ENCODE measurements around the gene POLE. TPM values are rescaled to one million over a fixed set of nuclear protein-coding genes. Genes with fewer than 3 reads are reported as not detected.

The POLE gene, protein sequence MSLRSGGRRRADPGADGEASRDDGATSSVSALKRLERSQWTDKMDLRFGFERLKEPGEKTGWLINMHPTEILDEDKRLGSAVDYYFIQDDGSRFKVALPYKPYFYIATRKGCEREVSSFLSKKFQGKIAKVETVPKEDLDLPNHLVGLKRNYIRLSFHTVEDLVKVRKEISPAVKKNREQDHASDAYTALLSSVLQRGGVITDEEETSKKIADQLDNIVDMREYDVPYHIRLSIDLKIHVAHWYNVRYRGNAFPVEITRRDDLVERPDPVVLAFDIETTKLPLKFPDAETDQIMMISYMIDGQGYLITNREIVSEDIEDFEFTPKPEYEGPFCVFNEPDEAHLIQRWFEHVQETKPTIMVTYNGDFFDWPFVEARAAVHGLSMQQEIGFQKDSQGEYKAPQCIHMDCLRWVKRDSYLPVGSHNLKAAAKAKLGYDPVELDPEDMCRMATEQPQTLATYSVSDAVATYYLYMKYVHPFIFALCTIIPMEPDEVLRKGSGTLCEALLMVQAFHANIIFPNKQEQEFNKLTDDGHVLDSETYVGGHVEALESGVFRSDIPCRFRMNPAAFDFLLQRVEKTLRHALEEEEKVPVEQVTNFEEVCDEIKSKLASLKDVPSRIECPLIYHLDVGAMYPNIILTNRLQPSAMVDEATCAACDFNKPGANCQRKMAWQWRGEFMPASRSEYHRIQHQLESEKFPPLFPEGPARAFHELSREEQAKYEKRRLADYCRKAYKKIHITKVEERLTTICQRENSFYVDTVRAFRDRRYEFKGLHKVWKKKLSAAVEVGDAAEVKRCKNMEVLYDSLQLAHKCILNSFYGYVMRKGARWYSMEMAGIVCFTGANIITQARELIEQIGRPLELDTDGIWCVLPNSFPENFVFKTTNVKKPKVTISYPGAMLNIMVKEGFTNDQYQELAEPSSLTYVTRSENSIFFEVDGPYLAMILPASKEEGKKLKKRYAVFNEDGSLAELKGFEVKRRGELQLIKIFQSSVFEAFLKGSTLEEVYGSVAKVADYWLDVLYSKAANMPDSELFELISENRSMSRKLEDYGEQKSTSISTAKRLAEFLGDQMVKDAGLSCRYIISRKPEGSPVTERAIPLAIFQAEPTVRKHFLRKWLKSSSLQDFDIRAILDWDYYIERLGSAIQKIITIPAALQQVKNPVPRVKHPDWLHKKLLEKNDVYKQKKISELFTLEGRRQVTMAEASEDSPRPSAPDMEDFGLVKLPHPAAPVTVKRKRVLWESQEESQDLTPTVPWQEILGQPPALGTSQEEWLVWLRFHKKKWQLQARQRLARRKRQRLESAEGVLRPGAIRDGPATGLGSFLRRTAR (N-terminal part only)
- polyA plus RNA-seq (ENCODE audit: insufficient read depth in 1 of 5, insufficient read length in 5 of 5, low replicate concordance in 1 of 5), result 10 to 100 TPM; 43.0 to 56.1 (median 50.5) TPM
- long read RNA-seq, donor 1, partial matches to known transcripts, result 315 of 329 reads
- long read RNA-seq, donor 1, other reads (novel, unspliced or antisense), result 12 of 329 reads
- long read RNA-seq, donor 2, full-length matches to known transcripts, result 2 of 2 reads
- long read RNA-seq, donor 2, partial matches to known transcripts, result 0 of 2 reads
- long read RNA-seq, donor 2, other reads (novel, unspliced or antisense), result 0 of 2 reads
- long read RNA-seq, donor 3, partial matches to known transcripts, result 0 of 2 reads
- long read RNA-seq, donor 3, other reads (novel, unspliced or antisense), result 0 of 2 reads
- long read RNA-seq, donor 4, partial matches to known transcripts, result 99 of 124 reads
- long read RNA-seq, donor 4, other reads (novel, unspliced or antisense), result 25 of 124 reads
- long read RNA-seq, donor 5, partial matches to known transcripts, result 270 of 271 reads
- long read RNA-seq, donor 5, other reads (novel, unspliced or antisense), result 0 of 271 reads
- long read RNA-seq, donor 6, partial matches to known transcripts, result 0 of 3 reads
- long read RNA-seq, donor 6, other reads (novel, unspliced or antisense), result 0 of 3 reads
- long read RNA-seq, donor 7, partial matches to known transcripts, result 119 of 132 reads
- long read RNA-seq, donor 7, other reads (novel, unspliced or antisense), result 10 of 132 reads
- long read RNA-seq, donor 8, full-length matches to known transcripts, result 1 of 114 reads
- long read RNA-seq, donor 8, partial matches to known transcripts, result 113 of 114 reads
- long read RNA-seq, donor 8, other reads (novel, unspliced or antisense), result 0 of 114 reads

DNA sequence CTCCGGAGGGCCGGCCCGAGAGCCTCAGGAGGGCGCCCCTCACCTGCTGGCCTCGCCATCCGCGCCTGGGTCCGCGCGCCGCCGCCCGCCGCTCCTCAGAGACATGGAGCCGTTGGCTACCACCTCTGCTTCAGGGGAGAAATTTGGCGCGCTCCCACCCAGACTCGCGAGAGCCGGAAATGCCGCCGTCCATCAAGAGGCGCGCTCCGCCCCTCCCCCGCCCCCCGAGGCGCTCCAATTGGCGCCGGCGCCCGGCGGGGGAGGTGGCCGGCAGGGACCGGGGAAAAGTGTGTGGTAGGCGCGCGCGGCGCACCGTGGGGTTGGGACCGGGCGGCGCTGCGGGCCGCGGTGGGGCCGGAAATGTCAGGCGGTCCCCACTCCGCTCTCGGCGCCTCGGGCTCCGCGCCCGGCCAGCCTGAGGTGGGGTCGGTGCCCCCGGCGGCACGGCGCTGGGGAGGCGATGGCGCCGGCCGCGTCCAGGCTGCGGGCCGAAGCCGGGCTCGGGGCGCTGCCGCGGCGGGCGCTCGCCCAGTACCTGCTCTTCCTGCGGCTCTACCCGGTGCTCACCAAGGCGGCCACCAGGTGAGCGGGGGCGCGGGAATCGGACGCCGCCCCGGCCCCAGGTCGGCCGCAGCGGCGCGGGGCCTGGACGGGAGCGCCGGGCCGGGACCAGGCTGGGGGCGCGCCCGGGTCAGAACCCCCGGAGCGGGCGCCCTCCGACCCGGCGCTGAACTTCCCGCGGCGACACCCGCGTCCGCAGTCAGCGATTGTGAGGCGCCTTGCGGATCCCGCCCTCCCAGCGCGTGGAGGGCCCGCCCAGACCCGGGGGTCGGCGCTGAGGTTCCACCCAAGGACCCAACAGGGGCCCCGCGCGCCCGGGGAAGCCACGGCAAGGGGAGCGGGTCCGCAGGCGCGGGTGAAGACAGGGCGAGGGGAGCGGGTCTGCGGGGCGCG lies at the start of gene POLE, which contains the start of gene PXMP2:
POLE (minus strand) TSS at position 132 of the 954 bp plus-strand sequence; CDS start at position 105, 27 bp downstream.
PXMP2 (plus strand) TSS at position 377 of the 954 bp plus-strand sequence; CDS start at position 461, 84 bp downstream.
- DNase-seq, result peak; percentile 97 to 98

DNA sequence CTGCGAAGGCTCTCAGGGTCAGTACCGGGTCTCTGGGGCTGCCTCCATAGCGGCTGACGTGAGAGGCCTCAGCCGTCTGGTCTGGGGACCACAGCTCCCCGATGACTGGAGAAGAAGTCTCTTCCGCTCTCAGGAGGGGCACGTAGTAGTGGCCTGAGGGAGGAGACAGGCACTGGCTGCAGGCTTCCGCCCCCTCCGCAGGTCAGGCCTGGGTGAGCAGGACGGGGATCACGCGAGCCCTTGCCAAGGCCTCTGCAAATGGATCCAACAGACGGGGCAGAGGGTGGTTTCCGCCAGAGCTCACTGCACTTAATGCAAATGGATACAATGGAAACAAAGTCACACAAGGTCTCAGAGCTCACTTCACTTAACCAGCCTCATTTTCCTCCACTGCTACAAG lies 49.8 kb upstream of the POLE start:
- no peak for DNase-seq

- no peak for DNase-seq
Measured at GRCh38 chr12:132736378-132736777, 49.2 kb upstream of the POLE start.

DNA sequence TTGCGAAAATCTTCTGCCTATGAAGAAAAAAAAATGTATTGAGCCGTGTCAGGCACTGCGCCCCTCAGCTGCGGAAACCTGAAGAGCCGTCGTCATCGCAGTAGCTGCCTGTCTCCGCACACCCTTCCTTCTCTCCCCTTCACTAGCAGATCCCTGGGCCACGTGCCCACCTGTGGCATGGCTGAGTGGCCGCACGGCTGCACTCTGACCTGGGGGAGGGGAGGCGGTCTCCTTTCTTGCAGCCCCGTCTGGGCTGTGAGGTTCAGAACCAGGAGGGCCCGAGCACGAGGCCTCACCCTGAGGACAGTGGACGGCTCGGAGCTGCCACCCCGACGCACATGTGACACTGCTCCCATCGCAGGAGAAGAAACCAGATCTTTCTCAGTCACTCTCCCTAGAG lies 48.4 kb upstream of the POLE start:
- DNase-seq, result no peak

DNA sequence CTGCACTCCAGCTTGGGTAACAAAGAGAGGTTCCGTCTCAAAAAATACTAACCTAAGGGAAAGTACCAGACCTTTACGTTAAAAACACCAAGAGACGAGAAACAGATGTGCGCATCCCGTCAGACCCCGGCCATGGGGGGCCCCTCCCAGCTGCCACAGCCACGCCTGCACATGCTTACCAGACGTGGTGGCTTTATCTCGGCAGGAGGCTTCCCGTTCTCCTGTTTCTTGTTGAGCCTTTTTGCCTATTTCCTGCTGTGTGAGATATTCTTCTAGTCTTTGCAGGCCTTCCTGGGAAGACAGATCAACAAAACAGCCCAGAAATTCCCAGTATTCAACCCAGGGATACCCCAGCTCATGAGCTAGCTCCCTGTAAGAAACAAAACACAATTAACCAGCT lies 47.1 kb upstream of the POLE start:
- no peak for DNase-seq

DNA sequence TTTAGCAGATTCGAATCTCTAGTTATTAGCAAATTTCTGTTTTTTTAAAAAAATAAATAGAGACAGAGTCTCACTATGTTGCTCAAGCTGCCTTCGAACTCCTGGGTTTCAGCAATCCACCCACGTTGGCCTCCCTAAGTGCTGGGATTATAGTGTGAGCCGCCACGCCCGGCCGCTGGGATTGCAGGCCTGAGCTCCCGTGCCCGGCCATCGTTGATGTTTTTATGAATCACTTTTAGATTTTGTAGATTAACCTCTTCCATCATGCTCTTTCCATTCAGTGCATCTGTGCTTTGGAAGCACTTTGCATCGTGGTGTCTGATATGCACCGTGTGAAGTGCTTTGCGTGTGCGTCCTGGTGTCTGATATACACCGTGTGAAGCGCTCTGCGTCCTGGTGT lies 44.4 kb upstream of the POLE start:
- DNase-seq, result no peak

GRCh38 chr12:132730353-132730752 lies 43.2 kb upstream of the POLE start:
- DNase-seq, result no peak

DNA sequence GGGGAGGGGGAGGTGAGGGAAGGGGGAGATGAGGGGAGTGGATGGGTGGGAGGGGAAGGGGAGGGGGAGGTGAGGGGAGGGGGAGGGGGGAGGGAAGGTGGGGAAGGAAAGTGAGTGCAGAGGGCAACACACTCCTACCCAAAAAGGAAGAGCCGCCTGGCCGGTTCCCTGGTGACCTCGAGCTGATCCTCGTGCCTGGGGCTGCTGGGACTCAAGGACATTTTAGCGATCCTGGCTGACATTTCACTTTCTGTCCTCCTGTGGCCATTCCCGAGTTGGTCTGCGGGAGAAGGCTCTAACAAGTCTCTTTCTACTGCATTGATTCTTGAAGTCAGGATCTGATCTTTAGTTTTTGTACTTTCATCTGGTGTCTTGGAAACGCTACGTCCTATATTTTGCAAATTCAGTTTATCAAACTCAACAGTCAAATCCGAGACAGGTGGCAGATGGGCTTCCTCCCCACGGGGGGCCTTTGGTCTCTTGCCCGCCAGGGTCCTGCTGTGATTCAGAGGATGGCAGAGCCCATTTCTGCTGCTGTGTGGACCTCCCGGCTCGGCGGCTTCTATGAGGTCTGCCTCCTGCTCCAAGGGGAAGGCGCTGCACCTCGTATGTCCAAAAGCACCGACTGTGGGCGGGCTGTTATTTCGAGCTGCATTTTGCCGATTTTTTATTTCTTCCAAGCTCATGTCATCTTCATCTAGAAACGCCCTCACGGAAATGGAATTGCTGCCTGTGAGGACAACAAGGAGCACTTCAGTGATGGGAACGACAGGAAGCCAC lies 42.6 kb upstream of the POLE start:
- DNase-seq, result no peak

GRCh38 chr12:132728502-132728901 lies 41.4 kb upstream of the POLE start:
- DNase-seq, result no peak

DNA sequence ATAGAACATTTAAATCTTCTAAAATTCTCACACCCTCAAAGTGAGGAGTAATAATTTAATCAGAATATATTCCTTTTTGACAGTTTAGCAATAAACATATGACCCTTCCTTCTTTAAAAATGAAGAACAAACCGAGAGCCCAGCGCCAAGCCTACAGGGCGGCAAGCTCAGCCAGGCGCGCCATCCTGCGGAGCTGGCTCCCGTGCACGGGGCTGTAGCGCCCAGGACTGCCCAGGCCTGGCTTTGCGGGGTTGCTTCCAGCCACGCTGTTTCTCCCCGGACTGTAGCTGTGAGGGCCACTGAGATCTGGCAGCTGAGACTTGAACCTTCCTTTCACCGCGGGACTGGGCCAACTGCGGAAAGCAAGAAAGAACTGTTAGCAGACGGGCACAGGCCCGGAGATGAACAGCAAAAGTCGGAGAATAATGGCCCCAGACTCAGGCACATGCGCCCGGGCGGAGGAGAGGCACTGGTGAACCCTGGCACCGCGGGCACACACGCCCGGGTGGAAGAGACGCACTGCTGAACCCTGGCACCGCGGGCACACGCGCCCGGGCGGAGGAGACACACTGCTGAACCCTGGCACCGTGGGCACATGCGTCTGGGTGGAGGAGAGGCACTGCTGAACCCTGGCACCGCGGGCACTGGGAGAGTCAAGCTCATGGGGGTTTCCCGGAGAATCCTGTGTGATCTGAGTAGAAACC lies 40.1 kb upstream of the POLE start:
- DNase-seq, result no peak

GRCh38 chr12:132726386-132726785 lies 39.2 kb upstream of the POLE start:
- no peak for DNase-seq

- no peak for DNase-seq
Measured at GRCh38 chr12:132724506-132725241, 37.5 kb upstream of the POLE start.

DNA sequence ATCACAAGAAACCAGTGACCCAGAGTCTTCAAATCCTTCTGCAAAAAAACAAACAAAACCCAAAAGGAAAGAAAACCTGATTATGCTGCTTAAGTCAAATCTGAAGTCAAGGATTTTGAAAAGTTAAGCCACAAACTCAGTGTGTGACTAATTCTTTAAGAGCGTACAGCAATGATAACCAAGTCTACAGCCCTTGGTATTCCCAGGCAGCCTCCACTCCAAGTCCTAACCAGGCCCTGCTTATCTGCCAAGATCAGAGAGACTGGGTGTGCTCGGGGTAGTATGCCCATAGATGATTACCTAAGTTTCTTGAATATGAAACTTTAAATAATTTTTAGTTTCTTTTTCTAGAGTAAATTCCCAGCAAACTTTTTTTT lies 36.6 kb upstream of the POLE start:
- DNase-seq, result no peak

GRCh38 chr12:132723015-132723763 lies 36.0 kb upstream of the POLE start:
- DNase-seq, result no peak

DNA sequence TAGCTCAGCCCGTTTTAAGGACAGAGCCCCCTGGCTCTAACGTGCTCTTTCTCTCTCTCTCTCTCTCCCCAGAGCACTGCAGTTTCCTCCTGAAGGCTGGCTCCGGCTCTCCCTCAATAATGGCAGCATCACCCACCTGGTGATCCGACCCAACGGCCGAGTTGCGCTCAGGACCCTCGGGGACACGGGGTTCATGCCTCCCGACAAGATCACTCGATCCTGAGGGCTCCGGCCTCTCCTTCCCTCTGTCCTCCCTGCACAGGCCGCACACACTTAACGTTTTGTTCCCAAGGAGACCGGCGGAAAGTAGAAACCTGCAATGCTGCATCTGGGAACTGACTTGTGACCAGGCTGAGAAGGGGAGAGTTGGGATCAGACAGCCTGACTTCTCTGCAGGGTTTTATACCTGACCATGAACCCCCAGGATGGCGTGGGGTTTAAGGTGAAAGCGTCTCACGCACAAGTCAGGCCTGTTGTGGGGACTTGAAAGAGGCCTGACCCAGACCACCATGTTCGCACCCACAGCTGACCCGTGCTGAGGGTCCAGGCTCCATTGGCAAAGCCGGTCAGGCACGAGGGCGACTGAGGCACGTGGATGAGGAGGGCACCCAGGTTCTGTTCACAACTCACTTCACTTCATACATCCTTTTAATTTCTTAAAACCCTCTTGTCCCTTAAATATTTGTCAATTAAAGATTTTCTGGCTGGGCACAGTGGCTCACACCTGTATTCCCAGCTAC lies 33.6 kb upstream of the POLE start:
- no peak for DNase-seq

All from right lung (tissue), 10 donors.